ENCODE results near the gene PROB1.

GRCh38 chr5:139360384-139360783 is 34.5 kb downstream of the PROB1 start:
- no peak for TF ChIP-seq NFIC (IDR thresholded peaks at IDR 0.05)
- no peak for TF ChIP-seq REST (IDR thresholded peaks at IDR 0.05; ENCODE audit: low read depth)
- no peak for TF ChIP-seq CREB1 (IDR thresholded peaks at IDR 0.05; ENCODE audit: low read depth)
- TF ChIP-seq EP300 (IDR thresholded peaks at IDR 0.05; ENCODE audit: borderline replicate concordance), result no peak
- TF ChIP-seq RAD21 (IDR thresholded peaks at IDR 0.05; ENCODE audit: low read depth), result no peak
- no peak for TF ChIP-seq USF1 (IDR thresholded peaks at IDR 0.05)
- TF ChIP-seq YY1 (IDR thresholded peaks at IDR 0.05; ENCODE audit: low read depth), result no peak
- no peak for TF ChIP-seq FOXM1 (IDR thresholded peaks at IDR 0.05; ENCODE audit: borderline replicate concordance, low read depth)
- no peak for TF ChIP-seq ZBTB7A (IDR thresholded peaks at IDR 0.05; ENCODE audit: low read depth)
- TF ChIP-seq MAX (IDR thresholded peaks at IDR 0.05), result no peak
